Activated CD4-positive, alpha-beta T cell treated with anti-CD3 and anti-CD28 coated beads, Interleukin-2, Interleukin-4, amounts not matched to agents 100 ng/mL and 50 ng/mL, durations not matched to agents 16 hours and 8 hours (primary cell): ENCODE data around the gene ARHGAP40.

ENCODE experiments used
- DNase-seq: peaks from one replicate; pipeline ENCODE4 v3.0.0-alpha.2; 2020; ENCODE audit warnings: low spot score

Gene ARHGAP40

DNA sequence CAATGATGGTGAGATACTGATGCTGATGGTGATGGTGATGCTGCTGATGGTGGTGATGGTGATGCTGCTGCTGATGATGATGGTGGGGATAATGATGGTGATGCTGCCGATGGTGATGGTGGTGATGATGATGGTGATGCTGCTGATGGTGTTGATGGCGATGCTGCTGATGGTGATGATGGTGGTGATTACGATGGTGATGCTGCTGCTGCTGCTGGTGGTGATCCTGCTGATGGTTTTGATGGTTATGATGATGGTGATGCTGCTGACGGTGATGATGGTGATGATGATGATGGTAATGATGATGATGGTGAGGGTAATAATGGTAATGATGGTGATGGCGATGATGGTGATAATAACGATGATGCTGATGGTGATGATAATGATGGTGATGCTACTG lies 50.0 kb downstream of the ARHGAP40 start:
- DNase-seq, result no peak

DNA sequence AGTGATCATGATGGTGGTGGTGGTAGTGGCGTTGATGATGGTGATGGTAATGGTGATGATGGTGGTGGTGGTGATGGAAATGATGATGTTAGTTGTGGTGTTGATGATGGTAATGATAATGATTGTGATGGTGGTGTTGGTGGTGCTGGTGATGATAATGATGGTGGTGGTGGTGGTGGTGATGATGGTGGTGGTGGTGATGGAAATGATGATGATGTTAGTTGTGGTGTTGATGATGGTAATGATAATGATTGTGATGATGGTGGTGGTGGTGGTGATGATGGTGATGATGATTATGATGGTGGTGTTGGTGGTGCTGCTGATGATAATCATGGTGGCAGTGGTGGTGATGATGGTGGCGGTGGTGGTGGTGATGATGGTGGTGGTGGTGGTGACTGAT lies 51.4 kb downstream of the ARHGAP40 start:
- no peak for DNase-seq

DNA sequence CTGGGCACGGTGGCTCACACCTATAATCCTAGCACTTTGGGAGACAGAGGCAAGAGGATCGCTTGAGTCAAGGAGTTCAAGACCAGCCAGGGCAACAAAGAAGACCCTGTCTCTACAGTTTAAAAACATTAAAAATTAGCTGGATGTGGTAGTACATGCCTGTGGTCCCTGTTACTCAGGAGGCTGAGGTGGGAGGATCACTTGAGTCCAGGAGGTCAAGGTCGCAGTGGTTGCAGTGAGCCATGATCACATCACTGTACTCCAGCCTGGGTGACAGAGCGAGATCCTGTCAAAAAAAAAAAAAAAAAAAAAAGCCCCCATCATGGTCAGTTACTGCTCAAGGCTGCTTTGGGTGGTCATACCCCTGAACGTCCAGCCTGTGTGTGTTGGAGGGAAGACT lies 55.8 kb downstream of the ARHGAP40 start:
- DNase-seq, result no peak

DNA sequence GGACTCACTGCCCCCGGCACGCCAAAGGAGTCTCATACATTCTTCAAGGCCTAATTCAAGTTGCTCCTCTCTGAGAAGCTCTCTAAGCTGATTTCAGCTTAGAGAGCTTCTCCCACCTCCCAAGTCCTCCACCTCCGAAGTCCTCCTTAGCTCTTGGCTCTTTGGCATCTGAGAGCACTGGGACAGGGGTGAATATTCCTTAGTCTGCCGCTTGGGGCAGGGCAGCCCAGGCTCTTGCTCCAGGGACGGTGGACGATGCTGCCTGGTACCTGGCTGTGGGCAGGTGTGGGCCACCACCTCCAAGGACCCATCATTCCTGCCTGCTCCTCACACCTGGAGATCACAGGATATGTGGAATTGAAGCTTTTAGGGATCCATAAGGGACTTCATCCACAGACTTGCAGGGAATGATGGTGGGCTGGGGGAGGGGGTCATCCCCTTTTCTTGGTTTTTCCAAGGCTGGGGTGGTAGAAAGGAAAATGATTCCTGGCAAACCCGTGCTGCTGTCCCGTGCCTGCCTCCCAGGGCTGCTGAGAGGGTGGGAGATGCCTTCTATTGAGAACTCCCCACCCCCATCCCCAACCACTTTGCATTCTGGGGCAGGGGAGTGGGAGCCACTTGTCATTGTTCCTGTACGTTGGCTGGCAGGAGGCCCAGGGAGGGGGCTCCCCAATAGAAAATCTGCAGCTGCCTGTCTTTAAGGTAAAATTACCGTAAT lies 57.4 kb downstream of the ARHGAP40 start:
- peak; percentile 31 for DNase-seq

DNA sequence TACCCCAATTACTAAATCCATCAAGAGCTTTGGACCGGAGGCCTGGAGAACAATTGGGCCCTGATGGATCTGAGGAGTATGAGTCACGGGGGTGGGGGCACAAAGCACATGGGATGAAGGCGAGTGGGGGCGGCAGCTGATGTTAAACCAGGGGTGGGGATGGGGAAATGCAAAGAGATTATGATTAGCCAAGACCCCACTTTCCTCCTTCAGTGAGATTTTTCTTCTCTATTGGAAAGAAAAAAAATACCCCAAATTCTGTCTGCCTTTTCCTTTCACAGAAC lies 57.9 kb downstream of the ARHGAP40 start:
- DNase-seq, result no peak

DNA sequence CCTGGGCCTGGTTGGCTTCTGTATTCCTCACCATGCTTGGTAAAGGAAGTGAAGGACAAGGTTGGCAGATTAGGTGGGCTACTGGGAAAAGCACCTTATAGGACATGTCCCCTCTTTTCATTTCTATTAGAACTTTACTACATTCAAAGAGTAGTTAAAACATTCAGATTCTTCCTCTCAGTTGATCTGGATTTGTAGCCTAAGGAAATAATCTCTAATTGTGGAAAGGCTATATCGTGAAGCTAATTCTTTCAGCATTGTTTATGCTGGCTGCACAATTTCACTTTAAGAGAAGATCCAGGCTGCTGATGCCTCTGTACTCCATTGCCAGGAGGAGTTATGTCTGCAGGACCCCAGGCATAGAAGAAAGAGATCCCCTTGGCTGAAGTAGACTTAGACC lies 58.8 kb downstream of the ARHGAP40 start:
- no peak for DNase-seq

DNA sequence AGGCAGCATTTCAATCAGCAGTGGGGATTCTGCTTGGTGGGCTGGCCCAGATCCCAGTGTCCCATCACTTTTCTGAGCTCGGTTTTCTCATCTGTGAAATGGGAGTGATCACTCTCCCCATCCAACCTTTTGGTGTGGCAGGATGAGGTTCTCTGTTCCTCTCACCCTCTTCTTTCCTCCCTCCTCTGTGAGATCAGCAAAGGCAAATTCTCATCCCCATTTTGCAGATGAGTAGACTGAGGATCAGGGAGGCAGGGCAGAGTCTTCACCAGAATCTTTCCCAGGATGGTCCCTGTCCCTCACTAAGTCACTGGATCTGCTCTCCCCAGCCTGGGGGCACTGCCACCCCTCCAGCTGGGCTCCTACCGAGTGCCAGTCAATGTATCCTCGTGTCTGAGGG lies 62.1 kb downstream of the ARHGAP40 start:
- no peak for DNase-seq

DNA sequence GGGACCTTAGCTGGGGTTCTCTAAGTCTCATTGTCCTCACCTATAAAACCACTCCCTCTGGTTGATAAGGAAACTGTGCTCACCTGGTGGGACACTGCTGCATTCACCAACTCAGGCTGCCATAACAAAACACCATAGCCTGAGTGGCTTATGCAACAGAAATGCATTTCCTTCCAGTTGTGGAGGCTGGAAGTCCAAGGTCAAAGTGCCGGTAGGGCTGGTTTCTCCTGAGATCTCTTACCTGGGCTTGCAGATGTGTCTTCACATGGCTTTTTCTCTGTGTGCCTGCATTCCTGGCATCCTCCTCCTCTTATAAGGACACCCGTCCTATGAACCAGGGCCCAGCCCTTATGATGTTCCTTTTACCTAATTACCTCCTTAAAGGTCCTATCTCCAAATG lies 62.7 kb downstream of the ARHGAP40 start:
- no peak for DNase-seq

DNA sequence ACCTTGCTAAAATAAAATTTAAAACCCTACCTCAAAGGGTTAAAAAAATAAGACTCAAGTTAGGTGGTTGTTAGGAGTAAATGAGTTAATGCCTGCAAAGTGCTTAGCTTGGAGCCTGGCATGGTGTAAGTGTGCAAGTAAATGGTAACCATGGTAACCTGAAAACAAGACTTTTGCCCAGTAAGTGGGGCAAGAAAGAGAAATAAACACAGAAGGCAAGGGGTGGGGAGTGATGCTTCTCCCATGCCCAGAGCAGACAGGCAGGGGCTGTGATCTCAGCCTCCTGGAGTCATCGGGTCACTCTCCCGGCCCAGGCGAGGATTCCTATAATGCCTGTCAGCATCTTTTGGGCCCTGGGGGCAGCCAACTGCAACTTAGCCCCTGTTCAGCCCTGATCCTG lies 63.5 kb downstream of the ARHGAP40 start:
- DNase-seq, result no peak

DNA sequence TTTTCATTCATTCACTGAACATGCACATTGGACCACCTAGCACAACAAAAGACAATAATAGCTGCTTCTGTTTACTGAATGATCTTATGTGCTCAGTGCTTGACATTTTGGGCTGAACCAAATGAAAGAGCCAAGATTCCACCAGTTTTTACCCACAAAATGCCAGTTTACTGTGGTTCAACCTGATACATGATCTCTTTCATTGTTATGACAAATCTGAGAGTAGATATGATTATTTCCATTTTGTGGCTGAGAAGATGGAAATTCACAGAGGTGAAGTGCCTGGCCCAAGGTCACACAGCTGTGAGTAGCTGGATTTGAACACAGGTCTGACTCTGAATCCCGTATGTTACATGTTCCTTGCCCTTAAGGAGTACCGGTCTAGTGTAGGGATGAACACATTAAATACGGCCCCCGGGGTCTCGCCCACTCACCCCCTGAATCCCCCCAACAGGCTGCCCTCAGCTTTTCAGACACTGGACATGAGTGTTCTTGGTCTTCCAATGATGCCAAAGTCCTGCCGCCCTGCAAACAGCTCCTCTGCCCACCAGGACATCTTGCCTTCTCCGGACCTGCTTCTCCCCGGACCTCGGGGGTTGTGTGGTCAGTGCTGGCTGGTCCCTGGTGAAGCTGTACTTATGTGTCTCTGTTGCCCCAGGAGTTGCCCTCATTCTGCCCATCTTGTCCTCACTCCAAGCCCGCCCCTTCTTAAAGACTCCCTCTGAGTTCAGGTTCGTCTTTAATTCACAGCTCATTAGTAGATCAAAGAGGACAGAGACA lies 64.1 kb downstream of the ARHGAP40 start:
- no peak for DNase-seq

DNA sequence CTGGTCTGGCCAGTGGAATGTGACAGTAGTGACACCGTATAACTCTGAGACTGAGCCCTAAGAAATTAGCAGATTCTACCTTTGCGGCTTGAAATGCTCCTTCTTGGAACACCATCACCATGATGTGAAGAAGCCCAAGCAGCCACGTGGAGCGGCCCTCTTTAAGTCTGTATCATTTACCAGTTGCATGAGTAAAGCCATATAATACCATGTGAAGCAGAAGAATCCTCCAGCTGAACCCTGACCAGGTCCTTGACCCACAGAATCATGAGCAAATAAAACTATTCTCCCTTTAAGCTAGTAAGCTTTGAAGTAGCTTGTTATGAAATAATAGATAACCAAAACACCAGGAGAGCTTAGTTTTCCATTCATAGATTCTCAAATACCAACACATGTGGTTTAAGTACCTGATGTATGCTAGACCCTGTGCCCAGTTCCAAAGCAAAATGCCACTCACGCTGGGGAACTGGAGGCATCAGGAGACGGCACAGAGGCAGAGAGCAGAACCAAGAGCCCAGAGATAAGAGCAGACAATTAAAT lies 65.9 kb downstream of the ARHGAP40 start:
- DNase-seq, result no peak

DNA sequence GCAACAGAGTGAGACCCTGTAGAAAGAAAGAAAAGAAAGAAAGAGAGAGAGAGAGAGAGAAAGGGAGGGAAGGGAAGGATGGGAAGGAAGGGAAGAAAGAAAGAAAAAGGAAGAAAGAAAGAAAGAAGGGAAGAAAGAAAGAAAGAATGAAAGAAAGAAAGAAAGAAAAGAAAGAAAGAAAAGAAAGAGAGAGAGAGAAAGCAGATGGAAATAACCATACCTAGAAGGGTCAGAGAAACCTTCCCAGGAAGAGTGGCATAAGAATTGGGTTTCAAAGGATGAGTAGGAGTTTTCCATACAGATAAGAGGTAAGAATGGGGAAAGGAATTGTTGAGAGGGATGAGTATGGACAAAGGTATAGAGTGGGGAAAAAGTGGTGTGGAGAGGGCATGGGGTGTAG lies 68.1 kb downstream of the ARHGAP40 start:
- no peak for DNase-seq

DNA sequence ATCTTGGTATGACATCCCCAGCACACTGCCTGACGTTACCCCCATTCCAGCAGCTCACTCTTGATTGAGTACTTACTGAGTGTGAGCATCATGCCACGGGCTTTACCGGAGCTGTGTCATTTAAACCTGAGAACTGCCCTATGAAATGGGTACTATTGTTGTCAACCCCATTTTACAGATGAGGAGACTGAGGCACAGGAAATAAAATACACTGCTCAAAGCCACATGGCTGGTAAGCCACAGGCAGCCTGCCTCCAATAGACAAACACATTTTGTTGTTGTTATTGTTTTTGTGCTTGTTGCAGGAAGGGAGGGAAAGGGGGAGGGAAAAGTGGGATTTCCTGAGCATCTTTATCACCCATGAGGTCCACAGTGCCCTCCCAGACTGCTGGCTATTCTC lies 69.2 kb downstream of the ARHGAP40 start:
- DNase-seq, result no peak

DNA sequence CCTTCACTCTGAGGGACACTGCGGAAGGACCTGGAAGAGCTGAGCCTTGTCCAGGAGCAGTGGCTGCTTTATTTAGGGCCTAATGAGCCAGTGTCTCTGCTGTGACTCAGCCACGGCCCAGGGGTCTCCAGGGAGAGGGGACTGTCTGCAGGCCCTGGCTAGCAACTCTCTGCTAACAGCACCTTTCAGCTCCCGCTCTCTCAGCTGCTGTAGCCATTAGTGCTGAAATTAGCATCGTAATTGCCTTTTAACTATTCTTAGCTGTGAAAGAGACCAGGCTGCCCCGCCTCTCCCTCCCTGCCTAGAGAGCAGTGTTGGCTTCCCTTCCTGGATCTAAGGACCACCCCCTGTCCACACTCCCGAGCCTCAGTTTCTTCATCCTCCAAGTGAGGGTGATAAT lies 69.6 kb downstream of the ARHGAP40 start:
- DNase-seq, result no peak

DNA sequence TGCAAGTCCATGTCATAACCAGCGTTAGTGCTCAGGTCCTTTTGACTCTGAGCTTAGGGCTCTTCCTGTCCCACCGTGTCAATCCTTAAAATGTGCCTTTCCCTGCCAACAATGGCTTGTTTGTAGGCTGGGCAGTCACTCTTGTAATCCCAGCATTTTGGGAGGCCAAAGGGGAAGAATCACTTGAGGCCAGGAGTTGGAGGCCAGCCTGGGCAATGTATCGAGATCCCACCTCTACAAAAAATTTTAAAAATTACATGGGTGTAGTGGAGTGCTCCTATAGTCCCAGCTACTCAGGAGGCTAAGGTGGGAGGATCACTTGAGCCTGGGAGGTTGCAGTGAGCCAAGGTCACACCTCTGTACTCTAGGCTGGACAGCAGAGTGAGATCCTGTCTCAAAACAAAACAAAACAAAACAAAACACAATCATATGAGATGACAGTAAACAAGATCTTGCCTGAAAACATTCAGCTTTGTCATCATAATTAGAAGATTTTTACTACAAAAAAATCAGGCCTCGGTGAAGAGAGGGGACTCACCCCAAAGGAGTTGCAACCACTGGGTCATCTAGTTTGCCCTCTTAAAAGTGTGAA lies 70.2 kb downstream of the ARHGAP40 start:
- no peak for DNase-seq

DNA sequence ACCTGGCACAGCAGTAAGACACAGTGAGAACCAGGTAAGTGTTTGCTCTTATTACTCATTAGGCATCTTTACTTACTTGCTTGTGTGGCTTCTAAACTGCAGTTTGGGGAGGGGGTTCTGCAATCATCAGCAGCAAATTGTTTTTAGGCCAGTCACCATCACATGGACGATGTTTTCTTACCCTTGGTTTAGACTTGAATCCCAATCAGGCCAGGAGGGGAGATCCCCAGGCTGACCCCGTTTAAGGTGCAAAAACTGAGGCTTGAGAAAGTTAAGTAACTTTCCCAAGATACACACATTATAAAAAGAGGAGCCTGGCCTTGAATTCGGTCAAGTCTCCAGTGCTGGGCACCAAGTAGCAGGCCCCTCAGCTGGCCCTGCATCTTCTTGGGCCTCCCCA lies 70.9 kb downstream of the ARHGAP40 start:
- no peak for DNase-seq

DNA sequence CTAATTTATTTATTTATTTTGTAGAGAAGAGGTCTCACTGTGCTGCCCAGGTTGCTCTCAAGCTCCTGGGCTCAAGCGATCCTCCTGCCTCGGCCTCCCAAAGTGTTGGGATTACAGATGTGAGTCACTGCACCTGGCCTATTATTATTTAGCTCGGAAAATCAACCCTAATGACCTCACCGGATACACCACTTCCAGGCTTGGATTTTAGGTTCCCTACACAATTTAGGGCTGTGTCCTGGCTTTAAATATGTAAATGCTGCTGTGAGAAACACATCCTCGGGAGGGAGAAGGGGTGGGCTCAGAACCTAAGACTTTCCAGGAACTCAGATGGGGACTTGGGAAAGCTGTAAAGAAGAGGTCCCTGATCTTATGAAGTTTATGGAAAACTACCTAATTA lies 71.7 kb downstream of the ARHGAP40 start:
- no peak for DNase-seq

DNA sequence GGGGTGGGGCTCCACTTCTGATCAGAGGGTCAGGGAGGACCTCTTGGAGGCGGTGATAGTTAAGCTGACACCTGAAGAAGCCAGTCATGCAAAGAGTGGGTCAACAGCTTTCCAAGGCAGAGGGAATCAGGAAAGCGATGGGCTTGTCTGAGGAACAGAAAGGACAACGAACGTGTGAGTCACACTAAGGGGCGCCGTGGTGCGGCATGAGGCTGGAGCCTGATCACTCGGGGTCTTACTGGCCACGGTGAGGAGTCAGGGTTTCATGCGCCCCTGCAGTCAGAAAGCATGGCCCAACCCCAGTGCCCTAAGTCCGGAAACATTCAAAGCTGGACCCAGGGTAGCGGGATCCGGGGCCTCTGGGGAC lies 72.1 kb downstream of the ARHGAP40 start:
- no peak for DNase-seq

DNA sequence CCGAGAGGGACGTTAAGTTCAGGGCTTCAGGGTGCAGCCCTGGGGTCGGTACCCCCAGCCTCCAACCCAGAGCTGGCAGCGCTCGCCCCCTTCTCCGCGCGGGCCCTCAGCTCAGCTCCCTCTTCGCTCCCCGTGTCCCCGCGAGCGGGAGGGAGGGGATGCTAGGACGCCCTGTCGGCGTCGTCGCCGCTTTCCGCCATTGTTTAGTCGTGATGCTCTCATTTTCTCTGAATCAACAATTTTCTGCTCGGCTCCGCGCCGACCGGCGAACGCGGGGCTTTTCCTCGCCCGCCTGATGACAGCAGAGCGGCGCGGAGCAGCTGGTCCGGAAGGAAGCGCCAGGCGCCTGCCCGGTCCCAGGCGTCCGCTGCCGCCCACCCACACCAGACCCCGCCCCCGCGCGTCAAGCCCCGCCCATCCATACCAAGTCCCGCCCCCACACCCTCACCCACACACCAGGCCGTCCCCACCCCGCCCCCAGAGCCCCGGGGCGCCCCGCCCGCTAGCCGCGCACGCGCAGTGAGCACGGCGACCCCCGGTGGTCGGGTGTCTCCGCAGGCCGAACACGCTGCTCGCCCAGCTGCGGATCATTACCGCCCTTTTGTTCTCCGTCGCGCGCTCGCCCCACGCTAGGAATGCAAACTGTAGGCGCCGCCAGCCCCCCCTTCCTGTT lies 72.6 kb downstream of the ARHGAP40 start:
- DNase-seq, result peak; percentile 78

DNA sequence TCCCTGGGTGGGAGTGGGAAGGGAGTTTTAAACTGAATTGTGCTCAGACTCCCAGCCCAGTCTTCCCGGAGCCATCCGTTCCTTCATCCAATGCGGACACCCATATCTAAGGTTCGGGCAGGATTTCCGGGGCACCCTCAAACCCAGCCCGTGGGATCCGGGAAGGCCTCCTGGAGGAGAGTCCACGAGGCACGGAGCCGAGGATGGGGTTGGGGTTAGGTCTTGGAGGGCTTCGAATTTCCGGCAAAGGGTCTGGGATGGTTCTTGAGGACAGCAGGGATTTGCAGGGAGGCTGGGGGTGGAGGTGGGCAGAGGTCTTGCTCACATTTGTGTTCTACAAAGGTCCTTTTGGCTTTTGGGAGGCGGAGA lies 73.1 kb downstream of the ARHGAP40 start:
- no peak for DNase-seq

DNA sequence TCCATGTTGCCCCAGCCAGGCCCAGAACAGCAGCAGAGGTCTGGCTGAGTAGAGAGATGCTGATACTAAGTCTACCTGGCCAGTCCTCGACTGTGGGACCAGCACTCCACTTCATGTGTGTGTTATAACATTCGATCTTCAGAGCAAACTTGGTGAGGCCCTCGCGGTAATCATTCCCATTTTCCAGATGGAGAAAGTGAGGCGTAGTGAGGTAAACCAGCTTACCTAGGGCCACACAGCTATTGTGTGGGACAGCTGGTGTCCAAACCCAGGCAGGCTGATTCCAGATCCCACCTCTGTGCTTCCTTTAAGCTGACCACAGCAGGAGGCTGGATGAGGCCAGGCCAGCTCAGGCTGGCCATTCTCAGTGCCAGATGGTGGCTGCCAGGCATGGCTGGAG lies 75.0 kb downstream of the ARHGAP40 start:
- no peak for DNase-seq

DNA sequence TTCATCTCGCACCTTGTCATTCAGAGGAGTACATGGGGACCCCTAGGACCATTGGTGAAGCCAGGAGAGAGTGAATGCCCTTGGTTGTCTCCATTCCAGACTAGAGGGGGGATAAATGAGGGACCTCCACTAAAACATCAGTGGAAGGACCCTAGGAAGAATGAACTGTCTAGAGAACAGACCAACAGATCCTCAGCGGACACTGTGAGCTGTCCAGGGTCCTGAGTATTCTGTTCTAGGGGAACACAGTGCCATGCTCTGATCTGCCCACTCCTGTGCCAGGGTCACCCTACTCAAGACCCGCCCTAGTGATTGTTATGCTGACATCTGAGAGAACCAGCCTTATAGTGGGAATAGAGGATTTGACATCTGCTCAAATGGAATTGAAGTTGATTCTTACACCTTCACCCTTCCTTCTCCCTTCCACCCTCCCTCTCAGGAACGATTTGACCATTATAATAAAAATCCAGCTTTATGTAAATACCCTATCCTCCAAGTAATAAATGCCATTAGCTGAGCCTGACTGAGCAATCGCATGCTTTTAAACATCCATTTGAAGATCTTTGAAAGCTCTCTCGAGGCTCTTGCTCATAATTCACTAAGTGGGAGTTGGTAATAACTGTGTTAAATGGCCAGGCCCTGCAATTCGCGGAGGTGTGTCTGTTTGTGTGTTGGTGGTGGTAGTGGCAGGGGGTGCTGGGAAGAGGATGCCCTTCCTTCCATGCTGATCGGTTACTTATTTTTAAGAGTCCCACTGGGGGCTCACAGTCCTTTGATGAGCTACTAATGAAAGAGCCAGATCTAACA lies 79.1 kb downstream of the ARHGAP40 start:
- peak; percentile 14 for DNase-seq
